Left ventricle myocardium superior (tissue), 1 donor: ENCODE measurements around the gene TEX261. TPM values are rescaled to one million over a fixed set of nuclear protein-coding genes. Genes with fewer than 3 reads are reported as not detected.
"Not testable (repeated sequence)": the region's sequence is repeated elsewhere in the genome, so short reads cannot be mapped to it uniquely, and the experiment has no call there.

ENCODE experiments used
- ATAC-seq: fragments of 200-7000 bp; cut with Tn5 transposase; one replicate; pipeline ENCODE4 v1.9.1; 2020; ENCODE audit warnings: mild to moderate bottlenecking, moderate library complexity
- DNase-seq: peaks from one replicate; pipeline ENCODE4 v3.0.0-alpha.2; 2020
- intact Hi-C: fragments of 100-400 bp; cut with micrococcal nuclease; formaldehyde crosslinking; loops from one replicate; pipeline ENCODE4 v1.11.0; 2022
- total RNA-seq: library from RNA; stranded (reverse); fragmentation: NEBNext Ultra II Directional; extraction: Animal tissue kit (Norgen Biotek cat#: 25700); gene quantifications from one replicate; pipeline ENCODE4 v1.2.1, GENCODE V29; 2021
- donor health status: DM: no; HTN: yes; CAD: no; lungs with severe emphysema.

The TEX261 gene
- total RNA-seq, 1 donor from 2014 or later, result 50.4 TPM

DNA sequence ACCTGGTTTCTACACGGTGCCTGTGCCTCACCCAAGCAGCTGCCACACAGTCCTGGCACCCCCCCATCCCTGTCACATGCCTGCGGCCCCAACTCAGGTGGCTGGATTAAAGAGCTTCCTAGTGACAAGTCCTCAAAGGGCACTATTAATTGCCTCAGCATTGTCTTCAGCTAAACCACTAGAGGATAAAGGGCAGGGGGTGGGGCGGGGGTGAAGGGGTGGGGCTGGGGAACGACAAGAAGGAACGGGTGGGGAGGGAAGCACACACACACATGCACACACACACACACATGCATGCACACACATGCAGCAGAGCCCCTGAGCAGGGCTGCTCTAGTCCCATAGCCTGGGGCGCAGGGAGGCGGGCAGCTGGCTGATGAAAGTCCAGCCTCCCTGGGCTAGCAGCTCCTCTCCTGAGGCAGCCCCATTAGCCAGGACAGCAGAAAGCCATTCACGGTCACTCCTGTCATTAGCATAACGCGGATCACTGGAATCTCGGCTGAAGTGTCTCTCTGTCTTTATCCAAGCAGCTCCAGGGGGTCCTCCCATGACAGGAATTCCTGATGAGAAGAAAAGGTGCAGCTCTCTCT lies 7.4 kb upstream of the TEX261 start:
- ATAC-seq (no peak), DNase-seq (no peak)
- intact Hi-C loops, result no loop called here

DNA sequence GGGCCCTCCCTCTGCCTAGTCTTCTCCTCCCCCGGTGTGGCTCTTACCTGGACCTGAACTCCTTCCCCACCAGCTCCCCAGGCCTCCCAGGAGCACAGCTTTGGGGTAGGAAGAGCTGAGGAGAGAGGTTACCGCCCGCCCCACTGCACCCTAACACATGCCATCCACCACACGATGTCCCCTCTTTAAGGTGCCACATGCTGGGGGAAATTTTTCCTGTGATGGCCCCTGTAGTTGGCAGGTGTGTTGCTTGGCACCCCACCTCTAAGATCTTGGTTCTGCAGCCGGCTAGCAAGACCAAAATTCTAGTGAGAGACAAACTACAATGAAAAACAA lies 6.9 kb upstream of the TEX261 start:
- intact Hi-C loops, result no loop called here
- ATAC-seq, result no peak
- DNase-seq, result no peak

DNA sequence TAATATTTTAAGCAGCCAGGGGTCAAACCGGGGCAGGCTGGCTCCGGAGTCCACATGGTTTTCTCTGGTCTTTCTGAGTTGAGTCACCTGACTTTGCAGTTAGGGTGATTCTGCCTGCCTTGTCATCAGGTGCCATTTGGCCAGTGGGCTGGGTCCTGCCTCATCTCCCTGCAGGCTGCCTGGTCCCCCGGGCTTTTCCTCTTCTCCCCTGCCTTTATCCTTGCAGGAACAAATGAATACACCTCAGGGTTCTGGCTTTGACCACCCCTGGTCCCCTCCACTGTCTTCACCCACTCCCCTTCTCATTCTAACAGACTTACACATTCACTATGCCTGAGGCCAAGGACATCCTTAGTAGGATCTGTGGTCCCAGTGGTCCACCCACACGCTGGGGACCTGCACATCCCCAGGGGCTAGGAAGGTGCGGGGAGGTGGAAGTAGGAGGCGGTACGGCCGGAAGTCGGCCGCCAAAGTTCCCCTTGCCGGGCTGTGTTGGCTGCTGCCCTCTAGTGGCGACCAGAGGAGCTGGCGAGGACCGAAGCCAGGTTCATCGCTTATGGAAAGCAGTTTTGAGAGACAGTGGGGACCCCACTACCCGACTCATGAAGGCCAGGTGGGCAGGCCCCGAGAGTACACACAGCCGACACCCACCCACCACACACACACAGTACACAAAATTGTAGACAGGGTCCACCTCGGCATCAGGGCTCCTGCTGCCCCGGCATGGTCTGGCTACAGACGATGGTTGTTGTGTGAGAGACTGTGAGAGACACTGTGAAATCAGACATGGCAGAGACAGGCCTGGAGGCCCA lies 6.3 kb upstream of the TEX261 start:
- DNase-seq (peak; percentile 83), ATAC-seq (peak; percentile 84)
- intact Hi-C loops, result no loop called here

DNA sequence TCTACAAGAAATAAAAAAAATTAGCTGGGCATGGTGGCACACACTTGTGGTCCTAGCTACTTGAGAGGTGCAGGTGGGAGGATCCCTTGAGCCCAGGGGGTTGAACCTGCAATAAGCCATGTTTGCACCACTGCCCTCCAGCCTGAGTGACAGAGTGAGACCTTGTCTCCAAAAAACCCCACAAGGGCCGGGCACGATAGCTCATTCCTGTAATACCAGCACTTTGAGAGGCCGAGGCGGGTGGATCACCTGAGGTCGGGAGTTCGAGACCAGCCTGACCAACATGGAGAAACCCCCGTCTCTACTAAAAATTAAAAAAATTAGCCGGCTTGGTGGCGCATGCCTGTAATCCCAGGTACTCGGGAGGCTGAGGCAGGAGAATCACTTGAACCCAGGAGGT lies 5.3 kb upstream of the TEX261 start:
- intact Hi-C loops, ATAC-seq, DNase-seq: not testable (repeated sequence)

DNA sequence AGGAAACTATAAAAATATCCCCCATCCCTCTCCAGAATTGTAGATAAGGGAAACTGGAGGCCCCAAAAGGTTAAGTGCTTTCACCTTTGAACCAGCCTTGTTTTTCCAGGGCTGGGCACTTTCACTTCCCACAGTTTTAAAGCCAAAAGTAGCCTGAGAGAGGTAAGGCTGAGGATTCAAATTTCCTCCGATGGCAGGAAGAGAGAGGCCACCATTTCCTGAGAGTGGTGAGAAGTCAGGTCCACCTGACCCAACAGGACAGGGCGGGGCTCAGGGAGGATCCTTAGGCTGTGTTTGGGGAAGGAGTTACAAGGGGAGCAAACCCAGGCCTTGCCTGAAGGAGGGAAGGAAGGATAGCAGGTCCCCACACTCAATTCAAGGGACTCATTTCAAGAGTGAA lies 4.7 kb upstream of the TEX261 start:
- no peak for DNase-seq
- ATAC-seq, result no peak

DNA sequence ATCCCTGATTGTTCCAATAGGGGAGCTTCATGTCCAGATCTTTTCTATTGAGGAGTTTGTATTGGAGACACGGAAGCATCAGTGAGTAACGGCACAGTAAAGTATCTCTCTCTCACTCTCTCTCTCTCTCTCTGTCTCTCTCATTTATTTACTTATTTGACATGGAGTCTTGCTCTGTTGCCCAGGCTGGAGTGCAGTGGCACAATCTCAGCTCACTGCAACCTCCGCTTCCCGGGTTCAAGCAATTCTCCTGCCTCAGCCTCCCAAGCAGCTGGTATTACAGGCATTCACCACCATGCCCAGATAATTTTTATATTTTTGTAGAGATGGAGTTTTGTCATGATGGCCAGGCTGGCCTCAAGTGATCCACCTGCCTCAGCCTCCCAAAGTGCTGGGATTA lies 4.2 kb upstream of the TEX261 start:
- ATAC-seq, DNase-seq, intact Hi-C loops: not testable (repeated sequence)

More for the DNA sequence above, 4.7 kb upstream of the TEX261 start:
- intact Hi-C loops, result no loop called here

DNA sequence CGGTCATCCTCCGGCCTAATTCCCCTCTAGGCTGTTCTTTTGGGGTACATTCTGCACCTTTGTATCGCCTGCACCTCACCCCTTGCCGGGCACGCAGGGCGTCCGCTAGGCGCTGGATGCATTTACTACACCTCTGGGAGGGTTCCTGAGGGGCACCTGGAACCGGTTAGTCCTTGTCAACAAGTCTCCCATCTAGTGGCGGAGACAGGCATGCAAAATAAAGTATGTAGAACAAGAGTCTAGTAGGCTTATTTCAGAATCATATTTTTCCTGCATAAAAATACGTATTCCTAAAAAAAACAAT lies 705 bp upstream of the TEX261 start:
- DNase-seq (no peak), ATAC-seq (peak; percentile 50)
- intact Hi-C loops, result no loop called here

DNA sequence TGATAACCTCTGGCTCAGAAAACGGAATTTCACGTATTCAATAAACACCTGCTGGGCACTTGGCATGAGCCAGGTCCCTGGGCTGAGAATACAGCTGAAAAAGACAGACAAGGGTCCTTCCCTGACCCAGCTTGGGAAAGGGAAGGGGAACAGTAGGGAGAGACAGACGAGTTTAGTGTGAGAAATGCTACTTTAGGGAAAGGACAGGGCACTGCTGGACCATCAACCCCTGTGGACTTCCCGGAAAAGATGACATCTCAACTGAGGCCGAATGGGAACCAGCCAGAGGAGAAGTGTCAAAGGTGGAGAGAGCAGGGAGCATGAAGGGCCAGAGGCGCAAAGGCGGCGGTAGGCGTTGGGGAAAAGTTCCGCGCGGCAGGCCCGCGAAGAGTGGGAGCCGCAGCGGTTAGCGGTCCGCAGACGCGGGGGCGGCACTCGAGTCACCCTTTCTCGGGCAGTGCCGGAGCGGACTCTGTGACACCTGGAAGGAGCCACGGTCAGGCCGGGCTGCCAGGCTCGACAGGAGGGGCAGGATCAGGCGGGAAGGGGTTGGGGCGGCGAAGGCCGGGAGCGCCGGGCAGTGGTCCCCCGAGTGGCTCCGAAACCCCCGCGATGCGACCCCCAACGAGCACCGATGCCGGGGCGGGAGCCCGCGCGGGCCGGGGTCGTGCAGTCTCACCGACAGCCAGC lies 519 bp downstream of the TEX261 start:
- DNase-seq, result peak; percentile 53
- intact Hi-C loops, result no loop called here
- peak; percentile 26 for ATAC-seq

DNA sequence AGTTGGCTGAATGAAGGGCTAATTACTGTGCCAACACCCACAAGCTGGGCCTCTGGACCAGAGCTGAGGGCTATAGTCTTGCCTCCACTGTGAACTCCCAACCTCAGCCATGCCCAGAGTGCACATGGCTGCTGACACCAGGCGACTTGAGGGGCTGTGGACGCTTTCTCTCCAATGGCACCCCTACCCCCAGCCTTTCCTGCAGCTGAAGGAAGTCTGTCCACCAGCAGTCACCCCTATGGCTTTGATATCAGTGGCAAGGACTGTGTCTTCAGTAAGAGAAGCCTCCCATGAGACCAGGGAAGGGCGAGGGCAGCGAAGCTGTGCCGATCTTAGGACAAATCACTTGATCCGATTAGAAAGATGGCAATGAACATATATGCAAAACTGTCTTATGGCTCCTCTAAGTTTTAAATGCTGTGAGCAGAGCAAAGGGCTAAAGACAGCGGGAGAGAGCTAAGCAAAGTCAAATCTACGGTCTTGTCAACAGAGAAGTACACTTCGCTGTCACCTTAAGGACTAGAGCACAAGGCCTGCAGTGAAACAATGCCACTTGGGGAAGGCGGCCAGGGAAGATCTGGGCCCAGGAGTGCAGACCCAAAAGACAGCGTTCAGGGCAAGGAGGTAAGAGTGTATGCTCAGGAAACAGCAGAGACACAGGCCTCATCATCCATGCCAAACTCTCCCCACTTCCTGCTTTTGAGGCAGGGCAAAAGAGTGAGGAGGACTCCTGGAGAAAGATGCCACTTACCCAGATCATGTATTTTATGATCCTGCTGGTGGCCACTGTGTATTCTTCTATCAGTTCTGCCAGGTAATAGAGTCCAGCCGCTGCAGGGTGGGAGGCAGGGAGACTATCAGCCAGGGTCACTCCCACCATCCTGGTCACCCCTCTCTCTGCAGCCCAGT lies 1.5 kb downstream of the TEX261 start:
- ATAC-seq (no peak), DNase-seq (no peak)
- intact Hi-C loops, result no loop called here

DNA sequence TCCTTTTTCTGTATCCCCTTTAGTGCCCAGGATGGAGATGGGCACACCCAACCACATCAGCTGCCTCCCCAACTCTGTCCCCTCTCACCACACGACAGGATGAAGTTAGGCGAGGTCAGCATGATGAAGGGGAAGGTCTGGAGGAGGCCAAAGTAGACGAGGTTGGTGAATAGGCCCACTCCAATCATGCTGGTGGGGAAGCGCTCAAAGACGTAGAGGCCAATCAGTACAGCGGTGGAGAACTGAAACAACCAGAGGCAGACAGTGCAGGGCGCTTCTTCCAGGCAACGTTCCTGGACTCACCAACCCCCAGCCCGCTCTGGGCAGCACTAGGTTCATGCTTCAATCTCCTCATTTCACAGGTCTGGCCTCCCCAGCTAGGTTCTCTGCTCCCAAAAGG lies 2.9 kb downstream of the TEX261 start:
- no peak for ATAC-seq
- intact Hi-C loops, result no loop called here
- no peak for DNase-seq

DNA sequence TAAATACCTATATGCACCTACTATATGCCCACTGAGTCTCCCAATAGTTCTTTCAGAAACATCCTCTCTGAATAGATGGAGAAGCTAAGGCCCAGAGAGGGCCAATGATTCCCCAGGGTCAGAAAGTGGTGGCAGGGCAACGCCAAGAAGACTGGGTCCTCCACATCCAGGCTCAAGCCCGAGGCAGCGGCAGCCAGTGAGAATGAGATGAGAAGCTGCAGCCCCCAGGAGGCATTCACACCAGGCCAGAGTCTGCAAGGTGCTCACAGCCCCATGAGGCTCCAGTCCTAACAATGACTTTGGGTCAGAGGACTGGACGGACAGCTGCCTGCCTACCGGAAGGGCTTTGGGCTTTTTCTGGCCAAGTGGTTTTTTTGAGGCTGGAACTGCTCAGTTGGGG lies 3.5 kb downstream of the TEX261 start:
- DNase-seq, result no peak
- ATAC-seq, result no peak
- intact Hi-C loops, result no loop called here

DNA sequence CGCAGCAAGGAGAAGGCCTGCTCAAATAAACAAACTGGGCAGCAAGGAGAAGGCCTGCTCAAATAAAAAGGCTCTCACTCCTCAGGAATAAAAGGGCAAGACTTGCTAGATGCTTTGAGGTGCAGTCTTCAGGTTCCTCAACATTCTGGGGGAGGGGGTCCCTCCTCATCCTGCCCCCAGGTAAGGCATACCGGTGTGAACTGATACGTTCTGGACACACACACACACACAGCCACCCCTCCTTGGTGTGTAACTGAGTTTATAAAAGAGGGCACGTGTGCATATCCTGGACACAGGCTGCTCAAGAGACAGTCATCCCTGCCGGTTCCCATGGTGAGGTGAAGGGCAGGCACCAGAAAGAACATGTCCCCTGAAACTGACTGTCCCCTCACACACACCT lies 4.5 kb downstream of the TEX261 start:
- intact Hi-C loops, result no loop called here
- ATAC-seq (no peak), DNase-seq (no peak)

DNA sequence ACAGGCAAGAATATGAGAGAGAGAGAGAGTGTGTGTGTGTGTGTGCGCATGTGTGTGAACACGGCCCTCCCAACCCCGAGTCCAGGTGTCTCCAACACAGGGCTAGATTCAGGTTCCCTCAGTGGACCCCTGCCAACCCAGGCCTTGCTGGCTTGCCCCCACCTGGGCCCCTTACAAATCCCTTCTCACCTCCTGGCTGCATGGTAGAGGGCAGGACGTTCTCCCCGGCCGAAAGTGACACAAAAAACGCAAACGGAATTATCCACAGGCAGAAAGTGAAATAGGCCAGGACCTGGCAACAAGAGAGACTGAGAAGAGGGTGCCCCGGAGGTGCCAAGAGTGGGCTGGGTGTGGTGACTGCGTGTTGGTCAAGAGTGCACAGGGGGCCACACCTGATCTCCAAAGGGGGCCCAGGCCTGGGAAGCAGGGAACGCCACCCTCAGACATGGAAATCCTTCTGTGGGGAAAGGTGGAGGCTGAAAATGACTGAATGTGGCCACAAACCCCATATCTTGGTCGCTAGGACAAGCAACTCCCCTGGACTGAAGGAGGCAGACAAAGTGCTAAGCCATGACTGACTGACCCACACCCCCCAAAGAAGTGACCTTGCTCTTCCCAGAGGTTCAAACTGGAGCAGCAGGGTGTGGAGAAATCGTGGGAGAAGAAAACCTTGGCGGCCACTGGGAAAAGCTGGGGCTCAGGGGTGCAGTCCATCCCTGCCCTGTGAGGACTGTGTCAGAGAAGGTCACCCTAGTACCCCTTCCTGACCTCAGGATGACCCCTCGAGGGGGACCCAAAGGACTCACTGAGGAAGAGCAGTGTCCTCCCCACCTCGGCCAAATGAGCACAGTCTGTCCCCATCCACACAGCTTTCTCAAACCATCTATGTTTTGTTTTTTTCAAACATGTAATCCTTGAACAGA lies 5.7 kb downstream of the TEX261 start:
- ATAC-seq, result no peak
- DNase-seq, result no peak
- intact Hi-C loops, result no loop called here

DNA sequence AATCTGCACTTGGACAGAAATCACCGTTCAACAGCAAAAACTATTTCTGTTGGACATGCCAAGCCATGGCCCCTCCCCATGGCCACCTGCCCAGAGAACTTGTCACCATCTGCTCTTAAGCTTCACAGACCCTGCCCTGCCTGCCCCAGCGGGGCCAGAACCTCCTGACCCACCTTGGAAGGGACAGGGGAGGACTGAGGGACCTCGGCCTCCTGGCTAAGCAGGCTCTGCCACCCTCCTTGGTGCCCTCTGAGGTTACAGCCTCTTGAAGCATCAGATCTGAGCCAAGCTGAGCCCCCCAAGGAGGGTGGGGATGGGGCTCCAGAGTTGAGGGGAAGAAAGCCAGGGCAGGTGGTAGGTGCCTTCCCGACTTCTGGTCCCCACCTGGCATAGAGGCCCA lies 6.5 kb downstream of the TEX261 start:
- DNase-seq, result peak; percentile 58
- intact Hi-C loops, result no loop called here
- peak; percentile 14 for ATAC-seq

DNA sequence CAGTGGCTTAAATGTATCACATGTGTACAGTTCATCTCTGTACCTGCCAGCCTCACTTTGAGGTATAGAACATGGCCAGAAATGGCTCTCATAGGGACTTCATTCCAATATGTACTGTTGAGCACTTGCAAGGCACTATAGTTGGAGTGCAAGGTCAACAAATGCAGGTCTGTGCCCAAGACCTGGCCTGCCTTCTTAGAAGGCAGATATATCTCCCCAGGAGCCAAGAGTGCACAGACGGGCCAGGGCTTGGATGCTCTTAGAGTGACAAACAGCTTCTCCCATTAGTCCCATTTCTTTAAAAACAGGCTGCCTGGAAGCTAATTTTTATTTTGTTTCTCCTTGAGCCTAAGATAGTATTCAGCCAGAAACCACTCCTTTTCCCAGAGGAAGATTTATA lies 7.3 kb downstream of the TEX261 start:
- intact Hi-C loops, result no loop called here
- DNase-seq (no peak), ATAC-seq (no peak)

DNA sequence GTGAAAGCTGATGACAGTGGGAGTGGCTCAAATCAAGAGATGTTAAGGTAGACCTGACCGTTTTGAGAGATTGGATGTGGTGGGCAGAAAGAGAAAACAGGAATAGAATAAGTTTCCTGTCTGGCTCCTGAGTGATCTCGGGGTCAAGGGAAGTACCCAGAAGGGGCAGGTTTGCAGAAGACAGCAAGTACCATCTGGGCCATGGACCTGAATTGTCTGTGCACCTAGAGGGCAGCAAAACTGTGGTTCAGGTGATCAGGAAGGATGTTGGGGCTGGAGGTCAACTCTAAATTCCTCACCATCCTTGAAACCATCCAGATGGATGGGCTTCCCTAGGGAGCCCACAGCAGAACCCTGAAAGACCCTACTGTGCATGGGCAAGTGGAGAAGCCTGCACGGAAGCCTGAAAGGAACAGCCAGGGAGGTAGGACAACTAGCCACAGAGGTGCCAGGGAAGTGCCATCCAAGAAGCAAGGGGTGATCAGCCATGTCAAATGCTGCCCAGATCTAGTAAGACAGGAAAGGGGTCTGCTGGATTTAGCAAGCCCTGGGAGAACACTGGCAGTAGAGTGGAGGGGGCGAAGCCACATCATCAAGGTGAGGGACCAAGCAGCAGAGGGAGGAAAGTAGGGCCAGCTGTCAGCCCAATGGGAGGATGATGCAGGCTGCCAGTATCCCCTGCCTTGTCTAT lies 8.0 kb downstream of the TEX261 start:
- ATAC-seq, result no peak
- intact Hi-C loops, result no loop called here
- no peak for DNase-seq

DNA sequence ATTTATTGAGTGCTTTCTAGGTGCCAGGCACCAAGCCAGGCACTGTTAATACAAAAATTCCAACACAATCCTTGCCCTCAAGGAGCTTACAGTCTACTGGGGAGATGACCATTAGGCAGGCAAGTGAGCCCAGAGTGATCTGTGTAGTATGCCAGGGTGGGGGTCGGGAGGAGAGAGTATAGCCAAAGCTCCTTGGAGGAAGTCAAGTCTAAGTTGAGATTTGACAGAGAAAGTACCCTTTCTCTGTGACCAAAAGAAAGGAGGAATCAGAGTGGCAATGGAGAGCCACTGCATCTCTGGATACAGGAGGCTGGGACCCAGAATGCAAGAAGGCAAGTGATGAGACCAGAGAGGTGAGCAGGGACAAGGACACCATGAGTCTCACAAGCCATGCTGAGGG lies 8.7 kb downstream of the TEX261 start:
- ATAC-seq, result no peak
- DNase-seq, result no peak
- intact Hi-C loops, result no loop called here

DNA sequence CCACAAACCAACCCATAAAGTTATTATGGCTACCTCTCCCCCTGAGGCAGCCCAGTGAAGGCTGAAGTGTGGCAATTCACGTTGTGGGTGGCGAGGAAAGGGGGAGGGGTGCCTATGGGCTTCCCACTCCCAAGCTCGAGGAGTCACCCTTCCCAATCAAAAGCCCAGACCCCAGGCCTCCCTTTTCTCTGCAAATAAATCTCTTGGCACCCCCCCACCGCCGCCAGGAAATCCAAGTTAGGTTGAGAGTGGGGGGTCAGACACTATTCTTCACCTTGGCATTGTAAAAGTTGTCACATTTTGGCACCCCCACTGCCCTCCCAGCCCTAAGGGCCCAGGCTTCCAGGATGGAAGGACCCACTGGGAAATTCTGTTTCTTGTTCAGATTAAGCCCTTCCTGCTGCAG lies 9.4 kb downstream of the TEX261 start:
- intact Hi-C loops, result no loop called here
- DNase-seq (no peak), ATAC-seq (no peak)
